ENCODE data around the gene VTI1A.

DNA sequence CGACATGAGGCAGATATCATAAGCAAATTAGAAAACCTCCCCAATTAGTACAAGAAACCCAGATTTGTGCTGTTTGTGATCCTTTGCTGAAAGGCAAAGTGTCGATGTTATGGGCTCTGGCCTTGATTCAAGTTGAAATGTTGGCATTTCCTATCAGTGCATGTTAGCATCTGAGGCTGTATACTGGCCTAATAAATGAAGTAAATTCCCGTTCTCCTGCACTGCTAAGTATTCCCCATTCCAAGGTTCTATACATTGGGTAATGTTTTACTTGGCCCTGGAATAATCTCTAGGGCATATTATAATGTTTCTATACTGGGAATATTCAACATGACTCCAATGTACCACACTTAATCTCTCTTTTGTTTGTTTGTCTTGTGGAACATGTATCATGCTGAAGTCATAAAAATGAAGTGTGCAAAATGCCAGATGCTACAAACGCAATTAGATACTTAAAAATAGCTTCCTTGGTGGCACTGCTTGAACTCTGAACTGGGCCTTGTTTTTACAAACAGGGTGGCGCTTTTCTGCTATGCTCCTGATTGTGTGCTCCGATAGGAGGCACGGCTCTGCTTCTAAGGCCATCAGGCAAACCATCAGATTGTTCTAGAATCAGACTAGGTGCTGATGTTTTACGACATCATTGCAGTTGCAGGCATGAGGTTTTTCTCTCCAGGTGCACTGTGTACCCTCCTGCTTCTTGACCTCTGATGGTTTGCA is 346.3 kb downstream of the VTI1A start:
- TF ChIP-seq, protein P1, sequence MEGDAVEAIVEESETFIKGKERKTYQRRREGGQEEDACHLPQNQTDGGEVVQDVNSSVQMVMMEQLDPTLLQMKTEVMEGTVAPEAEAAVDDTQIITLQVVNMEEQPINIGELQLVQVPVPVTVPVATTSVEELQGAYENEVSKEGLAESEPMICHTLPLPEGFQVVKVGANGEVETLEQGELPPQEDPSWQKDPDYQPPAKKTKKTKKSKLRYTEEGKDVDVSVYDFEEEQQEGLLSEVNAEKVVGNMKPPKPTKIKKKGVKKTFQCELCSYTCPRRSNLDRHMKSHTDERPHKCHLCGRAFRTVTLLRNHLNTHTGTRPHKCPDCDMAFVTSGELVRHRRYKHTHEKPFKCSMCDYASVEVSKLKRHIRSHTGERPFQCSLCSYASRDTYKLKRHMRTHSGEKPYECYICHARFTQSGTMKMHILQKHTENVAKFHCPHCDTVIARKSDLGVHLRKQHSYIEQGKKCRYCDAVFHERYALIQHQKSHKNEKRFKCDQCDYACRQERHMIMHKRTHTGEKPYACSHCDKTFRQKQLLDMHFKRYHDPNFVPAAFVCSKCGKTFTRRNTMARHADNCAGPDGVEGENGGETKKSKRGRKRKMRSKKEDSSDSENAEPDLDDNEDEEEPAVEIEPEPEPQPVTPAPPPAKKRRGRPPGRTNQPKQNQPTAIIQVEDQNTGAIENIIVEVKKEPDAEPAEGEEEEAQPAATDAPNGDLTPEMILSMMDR (CRISPR knock-in tag; IDR thresholded peaks at IDR 0.05) = no peak
- TF ChIP-seq, protein P2, sequence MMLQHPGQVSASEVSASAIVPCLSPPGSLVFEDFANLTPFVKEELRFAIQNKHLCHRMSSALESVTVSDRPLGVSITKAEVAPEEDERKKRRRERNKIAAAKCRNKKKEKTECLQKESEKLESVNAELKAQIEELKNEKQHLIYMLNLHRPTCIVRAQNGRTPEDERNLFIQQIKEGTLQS (CRISPR knock-in tag; IDR thresholded peaks at IDR 0.05) = no peak
- TF ChIP-seq JUND (CRISPR knock-in tag; IDR thresholded peaks at IDR 0.05) (no peak), REPIN1 (CRISPR knock-in tag; IDR thresholded peaks at IDR 0.05; ENCODE audit: borderline replicate concordance, low read depth) (no peak), HDAC2 (CRISPR knock-in tag; IDR thresholded peaks at IDR 0.05) (no peak), SCMH1 (CRISPR knock-in tag; IDR thresholded peaks at IDR 0.05; ENCODE audit: borderline replicate concordance) (no peak), YY1 (IDR thresholded peaks at IDR 0.05; ENCODE audit: insufficient read depth, insufficient replicate concordance, low read depth, low read length) (no peak)
- TF ChIP-seq, protein P3, sequence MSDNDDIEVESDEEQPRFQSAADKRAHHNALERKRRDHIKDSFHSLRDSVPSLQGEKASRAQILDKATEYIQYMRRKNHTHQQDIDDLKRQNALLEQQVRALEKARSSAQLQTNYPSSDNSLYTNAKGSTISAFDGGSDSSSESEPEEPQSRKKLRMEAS (IDR thresholded peaks at IDR 0.05) = no peak

Data from HepG2 (cell line).